Uterus (tissue), 2 donors: Measurements from ENCODE around the gene GLIS1.

ENCODE experiments used
- POLR2A ChIP-seq, 2 donors: fragments of 450-650 bp; IDR thresholded peaks; one replicate each; pipeline ENCODE4 v1.6.1; 2016; ENCODE audit warnings: antibody characterized with exemption in 2 of 2, mild to moderate bottlenecking in 1 of 2, moderate library complexity in 1 of 2
- TF ChIP-seq, protein P1 (sequence below), 4 experiments: fragments of 200-600 bp in 2 of 4; fragments of 450-650 bp in 2 of 4; sonication (generic) in 2 of 4; IDR thresholded peaks; one replicate each; pipeline ENCODE4 v1.5.1; 2016 to 2019; ENCODE audit warnings: antibody characterized with exemption in 4 of 4, mild to moderate bottlenecking in 2 of 4, moderate library complexity in 1 of 4

DNA sequence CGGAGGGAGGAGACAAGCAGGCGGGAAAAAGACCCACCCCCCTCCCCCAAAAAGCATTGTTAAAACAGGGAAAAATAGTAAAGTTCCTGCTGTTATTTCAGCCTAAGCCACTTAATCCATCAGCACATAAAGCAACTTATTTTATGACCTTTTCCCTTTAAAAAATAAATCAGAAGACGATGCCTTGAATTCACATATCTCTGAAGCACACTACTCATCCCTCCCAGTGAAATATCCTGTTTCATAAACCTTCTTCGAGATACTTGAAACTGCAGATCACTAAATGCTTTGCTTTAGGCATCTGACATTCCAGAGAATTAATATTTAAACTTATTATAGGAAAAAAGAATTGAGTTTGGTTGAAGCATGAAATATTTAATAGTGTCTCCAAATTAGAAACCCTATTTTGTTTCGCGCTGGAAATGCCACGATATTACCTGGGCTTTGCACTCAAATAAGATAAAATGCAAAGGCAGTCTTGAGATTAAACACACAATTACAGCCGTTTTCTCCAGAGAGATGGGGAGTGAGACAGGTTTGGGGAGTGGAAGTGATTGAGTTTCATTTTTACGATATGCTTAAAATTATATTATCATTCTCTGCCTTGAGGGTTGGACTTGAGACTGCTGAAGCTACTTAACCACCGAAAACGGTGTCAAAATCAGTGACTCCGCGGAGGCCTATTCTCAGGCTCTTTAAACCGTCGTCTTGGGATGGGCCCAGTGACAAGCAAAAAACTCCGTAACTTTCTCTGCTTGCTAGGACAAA lies 9.3 kb downstream of the GLIS1 start:
- TF ChIP-seq, protein P1, sequence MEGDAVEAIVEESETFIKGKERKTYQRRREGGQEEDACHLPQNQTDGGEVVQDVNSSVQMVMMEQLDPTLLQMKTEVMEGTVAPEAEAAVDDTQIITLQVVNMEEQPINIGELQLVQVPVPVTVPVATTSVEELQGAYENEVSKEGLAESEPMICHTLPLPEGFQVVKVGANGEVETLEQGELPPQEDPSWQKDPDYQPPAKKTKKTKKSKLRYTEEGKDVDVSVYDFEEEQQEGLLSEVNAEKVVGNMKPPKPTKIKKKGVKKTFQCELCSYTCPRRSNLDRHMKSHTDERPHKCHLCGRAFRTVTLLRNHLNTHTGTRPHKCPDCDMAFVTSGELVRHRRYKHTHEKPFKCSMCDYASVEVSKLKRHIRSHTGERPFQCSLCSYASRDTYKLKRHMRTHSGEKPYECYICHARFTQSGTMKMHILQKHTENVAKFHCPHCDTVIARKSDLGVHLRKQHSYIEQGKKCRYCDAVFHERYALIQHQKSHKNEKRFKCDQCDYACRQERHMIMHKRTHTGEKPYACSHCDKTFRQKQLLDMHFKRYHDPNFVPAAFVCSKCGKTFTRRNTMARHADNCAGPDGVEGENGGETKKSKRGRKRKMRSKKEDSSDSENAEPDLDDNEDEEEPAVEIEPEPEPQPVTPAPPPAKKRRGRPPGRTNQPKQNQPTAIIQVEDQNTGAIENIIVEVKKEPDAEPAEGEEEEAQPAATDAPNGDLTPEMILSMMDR (IDR thresholded peaks at IDR 0.05) = no peak
- TF ChIP-seq POLR2A (IDR thresholded peaks at IDR 0.05) = no peak
